T-helper 2 cell treated with Interferon-gamma antibody and Interleukin-4, amounts not matched to agents 100 ng/mL and 5 ng/mL, for 36 hours (primary cell): ENCODE data around the gene EDIL3. TPM values are rescaled to one million over a fixed set of nuclear protein-coding genes. Genes with fewer than 3 reads are reported as not detected.
"Not testable (repeated sequence)": the region's sequence is repeated elsewhere in the genome, so short reads cannot be mapped to it uniquely, and the experiment has no call there.

ENCODE experiments used
- intact Hi-C: fragments of 100-400 bp; cut with micrococcal nuclease; formaldehyde crosslinking; loops from one replicate; pipeline ENCODE4 v1.15.1; 2023
- total RNA-seq: library from RNA; stranded (reverse); gene quantifications from 2 replicates; pipeline ENCODE4 v1.2.3, GENCODE V29; 2022

EDIL3 gene
- total RNA-seq, 1 donor from 2014 or later: not detected

DNA sequence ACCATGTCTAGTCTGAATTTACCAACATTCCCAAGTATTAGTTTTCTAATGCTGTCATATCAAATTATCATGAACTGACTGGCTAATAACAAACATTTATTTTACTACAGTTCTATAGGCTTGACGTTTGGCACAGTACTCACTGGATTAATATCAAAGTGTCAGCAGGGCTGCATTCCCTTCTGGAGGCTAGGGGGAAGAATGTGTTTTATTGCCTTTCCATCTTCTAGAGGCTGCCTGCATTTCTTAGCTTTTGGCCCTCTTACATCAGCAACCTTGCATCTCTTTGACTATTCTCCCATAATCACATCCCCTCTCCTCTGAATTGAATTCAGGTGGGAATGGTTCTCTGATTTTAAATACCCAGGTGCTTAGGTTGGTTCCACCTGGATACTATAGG lies 84.7 kb downstream of the EDIL3 start:
- intact Hi-C loops: no loop called here

DNA sequence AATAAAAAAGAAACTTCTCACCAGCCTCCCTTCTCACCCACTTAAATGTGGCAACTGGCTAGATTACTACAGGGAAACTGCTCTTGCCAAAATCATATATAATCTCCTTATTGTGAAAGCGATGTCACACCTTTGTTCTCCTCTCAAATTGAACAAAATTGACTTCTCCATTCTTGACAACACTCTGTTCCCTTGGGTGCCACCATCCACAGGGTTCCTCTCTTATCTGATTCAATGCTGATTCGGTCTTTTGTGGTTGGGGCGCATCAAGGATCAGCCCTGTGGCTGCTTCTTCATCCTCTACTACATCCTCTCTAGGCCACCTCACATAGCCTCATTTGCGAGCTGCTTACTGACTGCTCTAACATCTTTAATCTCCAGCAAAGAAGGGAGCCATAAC lies 86.1 kb downstream of the EDIL3 start:
- intact Hi-C loops: no loop called here

DNA sequence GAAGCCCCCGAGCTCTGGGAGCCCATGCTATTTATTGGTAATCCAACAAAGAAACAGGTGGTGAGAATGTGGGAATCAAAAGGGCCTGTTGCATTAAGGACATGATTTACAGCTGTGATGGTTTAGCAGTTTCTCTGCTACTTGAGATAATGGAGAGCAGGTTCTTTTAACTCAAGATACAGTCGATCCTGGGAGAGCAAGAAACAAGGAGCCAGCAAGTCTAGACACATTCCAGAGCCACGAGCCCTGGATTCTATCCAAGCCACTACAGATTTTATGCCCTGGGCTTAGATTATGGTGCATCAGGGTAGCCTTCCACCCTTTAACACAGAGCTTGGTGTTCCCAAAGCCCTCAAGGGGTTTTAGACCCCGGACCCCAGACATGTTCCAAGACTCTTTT lies 87.0 kb downstream of the EDIL3 start:
- intact Hi-C loops: not testable (repeated sequence)

DNA sequence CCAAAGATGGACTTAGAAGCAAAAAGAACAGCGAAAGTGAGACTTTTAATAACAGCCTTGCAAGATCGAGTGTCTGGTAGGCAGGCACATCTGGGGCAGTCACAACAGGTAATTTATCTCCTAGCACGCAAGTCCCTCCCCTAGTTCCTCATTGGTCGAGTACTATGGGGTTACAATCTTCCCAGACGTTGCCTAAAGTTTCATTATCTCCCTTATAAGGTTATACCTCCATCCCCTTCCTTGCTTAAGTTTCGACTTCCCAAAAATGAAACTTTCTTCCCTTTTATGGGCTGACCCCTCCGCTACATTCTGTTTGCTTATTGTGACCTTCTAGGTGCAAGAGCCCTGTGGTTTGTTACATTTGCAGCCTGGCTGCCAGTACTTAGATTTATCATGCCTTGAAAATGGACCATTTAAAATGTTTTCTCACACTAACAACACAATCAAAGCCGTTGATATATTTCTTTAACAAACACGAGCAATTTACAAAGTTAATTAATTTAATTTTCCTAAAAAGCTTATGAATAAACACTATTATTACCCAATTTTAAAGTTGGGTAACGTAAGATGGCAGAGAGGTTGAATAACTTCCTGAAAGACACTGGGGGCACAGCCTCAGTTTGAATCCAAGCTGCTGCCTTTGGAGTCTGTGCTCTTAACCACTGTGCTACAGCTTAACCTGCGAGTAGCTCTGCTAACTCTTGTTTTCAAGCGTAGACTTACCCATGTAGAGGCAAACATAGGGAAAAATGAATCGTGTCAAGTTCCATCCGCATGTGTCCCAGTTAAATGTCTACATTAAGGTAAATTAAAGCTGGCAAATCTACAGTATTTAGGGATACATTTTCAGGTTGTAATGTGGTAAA lies 91.7 kb downstream of the EDIL3 start:
- intact Hi-C loops: no loop called here

DNA sequence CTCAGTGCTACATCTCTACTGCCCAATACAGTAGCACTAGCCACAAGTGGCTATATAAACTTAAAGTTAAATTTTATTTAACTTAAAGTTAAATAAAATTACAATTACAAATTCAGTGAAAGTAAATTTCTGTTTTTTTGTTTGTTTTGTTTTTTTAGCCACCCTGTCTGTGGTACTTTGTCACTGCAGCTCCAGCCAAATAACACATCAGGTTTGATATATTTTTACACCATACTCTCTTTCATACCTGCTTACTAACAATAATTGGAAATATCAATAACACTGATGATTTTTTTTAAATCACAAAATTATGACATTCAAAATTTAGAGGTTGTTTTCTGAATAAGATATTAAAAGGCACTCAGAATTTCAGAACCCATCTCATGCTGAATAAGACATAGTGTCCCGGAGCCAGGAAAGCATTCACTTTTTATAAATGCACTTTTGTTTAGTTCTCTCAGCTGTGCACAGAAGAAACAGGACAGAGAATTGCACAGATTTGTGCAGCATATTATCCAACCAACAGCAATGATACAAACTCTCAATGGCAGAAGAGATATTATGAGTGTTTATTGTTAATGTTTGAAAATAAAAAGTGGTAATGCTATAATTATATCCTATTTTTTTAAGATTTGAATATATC lies 92.6 kb downstream of the EDIL3 start:
- intact Hi-C loops: no loop called here

DNA sequence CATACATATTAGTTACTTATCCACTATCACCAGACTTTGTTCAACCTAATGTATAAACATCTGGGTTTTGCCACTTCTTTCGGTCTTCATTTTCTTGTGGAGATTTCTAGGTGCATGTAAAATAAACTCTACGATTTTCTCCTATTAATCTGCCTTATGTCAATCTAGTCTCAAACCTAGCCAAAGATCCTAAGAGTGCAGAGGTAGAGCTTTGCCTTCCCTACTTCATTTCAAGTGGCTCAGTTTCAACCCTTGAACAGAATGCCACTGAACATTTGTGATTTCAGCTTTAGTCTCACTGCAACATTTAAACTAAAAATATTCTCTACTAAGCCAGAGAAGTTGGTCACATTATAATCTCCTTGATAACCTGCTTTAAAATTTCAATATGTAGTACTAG lies 94.0 kb downstream of the EDIL3 start:
- intact Hi-C loops: no loop called here

DNA sequence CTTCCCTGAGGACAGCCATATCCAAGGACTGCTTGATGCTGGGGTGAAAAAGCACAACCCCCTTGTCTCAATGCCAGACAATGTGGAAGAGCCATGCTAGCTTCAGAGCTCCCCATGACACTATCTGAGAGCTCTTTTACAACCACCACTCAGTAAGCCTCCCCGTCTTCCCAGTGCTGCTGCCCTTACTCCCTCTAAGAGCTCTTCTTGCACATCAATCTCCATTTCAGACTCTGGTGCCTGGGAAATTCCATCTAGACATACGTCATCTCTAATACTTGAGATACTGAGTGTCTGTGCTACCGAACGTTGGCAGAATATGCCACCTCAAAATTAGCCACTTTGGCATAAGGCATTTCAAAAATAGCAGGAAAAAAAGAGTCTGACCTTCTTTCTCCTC lies 94.5 kb downstream of the EDIL3 start:
- intact Hi-C loops: no loop called here

DNA sequence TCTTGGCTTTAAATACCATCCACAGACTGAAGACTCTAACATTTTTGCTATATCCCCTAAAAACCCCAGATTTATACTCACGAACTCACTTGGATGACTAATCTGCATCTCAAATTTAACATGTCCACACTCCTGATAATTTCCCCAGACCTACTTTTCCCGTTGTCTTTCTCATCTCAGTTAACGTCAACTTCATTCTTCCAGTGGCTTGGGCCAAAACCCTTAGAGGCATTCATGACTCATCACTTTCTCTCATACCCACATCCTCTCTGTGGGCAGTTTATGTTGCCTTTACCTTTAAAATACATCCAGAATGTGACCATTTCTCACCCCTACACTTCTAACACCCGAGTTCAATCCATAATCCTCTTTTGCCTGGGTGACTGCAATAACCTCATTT lies 96.7 kb downstream of the EDIL3 start:
- intact Hi-C loops: no loop called here

DNA sequence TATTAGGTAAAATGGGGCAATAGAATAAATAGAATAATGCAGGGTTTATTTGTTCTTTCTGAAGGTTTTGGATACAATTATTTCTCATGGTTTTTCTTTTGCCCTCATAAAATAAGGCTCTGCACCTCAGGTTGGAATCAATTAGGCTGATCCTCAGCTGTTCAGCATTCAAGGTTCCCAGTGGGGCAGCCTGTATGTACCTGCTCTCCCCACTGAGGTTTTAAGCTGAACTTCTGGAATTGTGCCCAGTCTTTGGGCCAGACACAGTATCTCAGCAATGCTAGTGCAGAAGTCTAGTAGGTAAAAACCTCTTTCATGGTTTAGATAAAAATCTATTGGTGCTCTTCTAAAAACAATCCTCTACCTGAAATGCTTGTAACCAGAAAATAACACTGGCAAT lies 98.0 kb downstream of the EDIL3 start:
- intact Hi-C loops: no loop called here

DNA sequence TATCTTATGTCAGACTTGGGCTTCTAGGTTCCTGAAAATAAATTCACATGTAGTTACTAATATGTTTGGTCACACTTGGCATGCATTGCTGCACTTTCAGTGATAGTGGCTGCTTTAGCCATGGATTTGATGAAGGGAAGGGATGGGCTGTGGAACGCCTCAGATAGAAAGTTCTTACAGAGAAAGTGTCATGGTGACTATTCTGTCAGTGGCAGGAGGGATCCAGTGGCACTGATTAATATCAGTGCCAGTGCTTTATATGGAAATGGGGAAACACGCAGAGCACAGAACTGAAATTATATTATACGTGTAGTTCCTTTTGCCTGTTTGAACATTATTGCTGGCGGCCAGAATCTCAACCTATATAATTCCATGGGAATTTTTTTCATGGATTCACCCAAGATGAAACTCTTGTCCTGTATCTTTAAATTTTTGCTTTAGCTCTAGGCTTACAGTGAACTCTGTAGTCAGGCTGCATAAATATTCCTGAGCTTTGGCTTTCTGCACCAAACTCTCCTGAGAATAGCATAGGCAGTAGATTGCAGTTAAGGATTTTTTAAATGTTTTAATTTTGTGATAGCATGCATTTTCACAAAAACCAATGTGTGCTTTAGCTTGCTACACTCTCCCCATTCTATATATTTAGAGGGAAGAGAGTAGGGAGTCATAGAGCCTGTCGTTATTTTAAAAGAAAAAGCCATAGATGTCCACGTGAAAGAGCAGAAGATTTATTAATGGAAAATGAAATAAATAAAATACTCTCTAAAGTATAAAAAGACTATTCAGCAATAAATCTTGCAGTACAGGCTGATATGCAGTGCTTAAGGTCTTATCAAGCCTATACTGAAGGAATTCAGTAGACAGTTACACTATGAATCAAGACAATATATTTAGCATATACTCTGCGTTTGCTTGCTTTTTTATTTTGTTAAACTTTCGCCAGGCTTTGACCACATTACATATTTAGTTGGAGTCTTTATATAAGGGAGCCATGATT lies 98.7 kb downstream of the EDIL3 start:
- intact Hi-C loops: no loop called here

DNA sequence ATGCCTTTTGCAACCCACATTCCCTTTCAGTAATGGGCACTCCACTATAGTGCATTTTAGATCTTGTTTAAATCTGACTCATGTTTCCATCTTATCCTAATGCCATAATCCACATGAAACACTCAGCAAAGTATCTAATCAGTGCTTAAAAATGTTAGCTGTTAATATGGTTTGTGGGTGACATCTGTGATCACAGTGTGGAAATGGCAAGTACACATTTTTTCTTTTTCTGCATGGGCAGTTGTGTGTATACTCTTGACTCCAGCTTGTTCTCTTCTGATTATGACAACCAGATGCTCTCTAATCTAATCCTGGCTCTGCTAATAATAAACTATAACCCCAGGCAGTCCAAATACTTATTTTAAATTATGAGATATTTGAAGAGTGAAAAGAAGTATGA lies 103.3 kb downstream of the EDIL3 start:
- intact Hi-C loops: no loop called here

DNA sequence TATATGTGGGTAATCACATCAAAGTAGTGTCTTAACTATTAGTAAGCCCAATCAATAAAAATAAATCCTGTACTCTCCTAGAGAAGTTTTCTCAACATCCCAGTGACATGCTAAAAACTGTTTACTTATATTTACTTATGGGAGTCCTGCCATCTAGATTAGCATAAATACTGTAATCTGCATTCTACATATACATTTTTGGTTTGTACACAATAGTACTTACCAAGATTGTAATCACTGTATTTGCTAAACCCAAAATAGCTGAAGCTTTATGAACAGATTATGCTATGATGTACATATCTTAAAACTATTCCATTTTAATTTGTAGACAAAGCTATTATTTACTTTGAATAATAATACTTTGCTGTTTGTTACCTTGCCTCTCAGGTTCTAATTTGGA lies 105.4 kb downstream of the EDIL3 start:
- intact Hi-C loops: no loop called here

DNA sequence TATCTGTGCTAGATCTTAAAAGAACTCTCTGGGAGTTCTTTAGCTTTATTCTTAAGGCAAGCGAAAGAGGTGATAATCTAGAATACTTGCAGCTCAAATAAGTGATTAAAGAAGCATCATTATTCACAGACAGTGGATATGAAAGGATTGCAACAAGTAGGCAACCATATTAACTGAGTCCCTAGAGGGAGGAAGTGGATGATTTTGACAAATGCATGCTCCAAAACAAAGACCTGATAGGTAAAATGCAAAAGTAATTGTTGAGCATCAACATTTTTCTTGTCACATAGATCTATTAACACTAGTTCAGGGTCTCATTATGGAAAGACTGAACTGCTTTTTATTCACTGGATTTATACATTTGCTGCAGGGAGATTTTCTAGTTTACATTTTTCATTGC lies 109.1 kb downstream of the EDIL3 start:
- intact Hi-C loops: no loop called here

DNA sequence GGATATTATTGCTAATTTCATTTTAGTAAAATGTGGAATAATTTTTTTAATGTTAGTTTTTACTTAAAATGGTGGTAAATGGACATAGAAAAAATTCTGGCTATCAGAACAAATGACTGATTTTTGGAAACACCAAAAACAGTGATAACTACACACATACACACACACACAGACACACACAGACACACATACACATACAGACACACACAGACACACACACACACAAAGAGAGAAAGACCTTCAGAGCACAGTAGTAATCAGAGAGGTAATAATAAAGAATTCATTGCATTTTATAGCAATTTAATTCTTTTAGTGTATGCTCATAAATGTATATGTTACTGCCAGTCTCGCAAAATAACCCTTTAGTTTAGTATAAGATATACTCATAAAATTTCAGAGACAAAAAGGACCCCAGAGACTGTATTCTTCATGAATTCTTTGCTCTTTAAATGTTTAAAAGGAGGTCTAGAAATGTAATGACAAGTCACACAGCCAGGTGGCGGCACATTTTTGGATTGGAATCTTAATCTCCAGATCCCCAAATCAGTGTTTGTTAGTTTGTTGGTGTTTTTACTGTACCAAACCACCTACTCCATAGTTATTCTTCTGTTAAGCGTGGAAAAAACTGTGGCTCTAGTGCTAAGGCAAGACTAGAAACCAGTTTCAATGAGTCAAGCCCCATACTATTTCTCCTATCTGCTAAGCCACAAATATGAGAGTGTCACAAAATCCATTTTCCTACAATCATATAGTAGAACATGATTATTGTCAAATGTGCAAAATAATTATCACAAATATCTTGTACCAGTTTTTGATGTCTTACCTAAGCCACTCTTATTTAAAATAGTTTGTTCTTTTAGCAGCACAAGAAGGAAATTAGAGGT lies 109.9 kb downstream of the EDIL3 start:
- intact Hi-C loops: no loop called here

DNA sequence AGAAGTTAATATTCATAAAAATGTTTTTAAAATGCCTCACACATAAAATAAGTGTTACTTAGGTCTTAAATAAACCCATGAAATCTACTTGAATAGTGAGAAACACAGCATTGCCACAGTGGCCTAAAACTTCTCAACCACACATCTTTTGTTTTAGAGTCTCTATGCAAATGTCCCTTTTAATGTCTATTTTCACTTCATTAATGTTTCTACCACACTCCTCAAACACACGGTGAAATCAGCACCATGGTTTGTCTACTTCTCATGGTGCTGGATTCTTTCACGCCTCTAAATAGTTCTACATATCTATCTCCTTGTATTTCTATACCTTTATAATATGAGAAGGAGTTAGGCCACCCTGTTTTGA lies 111.2 kb downstream of the EDIL3 start:
- intact Hi-C loops: no loop called here

DNA sequence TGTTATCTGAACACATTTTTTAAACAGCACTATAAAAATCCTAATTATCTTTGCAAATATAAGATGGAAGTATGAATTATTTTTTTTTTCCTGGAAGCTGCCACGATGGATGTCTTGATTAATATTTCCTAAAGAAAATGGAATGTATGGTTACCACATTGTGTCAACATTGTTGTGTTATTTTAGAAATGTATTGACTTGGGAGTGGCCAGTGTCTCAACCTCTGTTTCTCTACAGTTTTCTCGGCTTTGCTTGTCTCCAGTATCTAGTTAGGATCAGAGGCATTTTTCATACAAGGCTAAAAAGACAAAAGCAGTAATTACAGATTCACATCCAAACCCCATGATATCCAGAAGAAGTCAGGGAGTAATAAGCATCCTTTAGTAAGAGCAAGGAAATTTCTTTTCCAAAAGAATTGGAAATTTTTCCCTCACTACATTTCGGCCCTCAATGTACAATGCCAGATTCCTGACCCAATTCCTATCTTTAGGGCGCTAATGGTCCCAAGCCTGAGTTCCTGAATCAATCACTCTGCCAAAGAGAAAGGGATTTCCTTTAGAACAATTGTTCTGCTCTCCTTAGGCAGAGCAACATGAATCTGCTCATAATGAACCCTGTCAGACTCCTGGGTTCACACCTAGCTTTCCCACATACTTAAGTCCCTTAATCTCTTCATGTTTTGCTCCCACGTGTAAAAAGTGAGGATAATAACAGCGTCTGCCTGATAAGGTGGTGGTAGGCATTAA lies 111.7 kb downstream of the EDIL3 start:
- intact Hi-C loops: no loop called here

DNA sequence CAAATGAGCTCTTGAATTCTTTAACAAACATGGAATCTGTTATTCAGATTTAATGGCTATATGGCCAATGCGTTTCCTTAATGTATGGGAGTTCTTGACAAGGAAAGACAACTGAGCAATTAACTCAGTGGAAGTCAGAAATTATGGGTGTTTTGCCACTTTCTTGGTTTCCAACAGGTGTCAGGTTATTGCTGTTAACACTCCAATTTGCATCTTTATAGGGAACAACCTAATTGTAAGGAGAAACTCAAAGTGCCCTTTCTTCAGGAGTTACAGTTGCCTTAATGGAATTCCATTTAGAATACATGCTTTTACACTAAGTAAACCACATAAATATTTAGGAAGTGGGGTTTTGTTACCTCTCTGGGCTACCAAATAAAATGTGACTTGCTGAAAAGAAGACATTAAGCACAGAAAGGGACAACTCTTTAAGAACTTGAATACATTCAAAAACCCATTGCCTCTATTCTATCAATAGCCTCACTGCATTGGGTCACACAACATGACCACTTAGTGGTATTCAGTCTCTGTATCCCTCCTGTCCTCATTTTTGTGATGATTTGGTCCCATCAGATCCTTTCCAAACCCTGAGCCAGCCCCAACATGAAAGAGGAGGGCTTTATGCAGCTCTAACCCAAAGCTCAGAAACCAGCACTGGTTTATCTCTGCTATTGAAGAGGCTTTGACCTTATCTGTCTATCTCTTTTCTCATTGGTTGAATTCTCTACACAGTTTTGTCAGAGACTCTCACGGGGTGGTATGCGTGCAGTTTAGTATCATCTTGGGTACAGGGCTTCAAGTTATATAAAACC lies 118.7 kb downstream of the EDIL3 start:
- intact Hi-C loops: no loop called here

DNA sequence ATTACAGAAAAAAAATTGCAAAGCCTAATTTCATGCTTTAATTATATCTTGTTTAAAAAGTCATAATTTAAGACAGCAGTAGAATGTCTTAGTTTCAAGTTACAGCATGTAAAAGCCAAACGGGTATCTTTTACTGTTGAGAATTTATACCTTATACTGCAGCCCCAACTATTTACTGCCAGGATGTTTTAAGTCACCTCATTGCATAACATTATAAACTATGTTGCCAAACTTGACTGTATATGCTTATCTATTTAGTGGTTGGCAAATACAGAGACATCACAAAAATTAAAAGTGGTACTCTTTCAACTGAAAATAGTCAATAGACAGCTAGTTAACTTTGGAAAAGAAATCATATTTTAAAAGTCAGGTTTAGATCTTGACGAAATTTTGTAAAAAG lies 119.5 kb downstream of the EDIL3 start:
- intact Hi-C loops: no loop called here

DNA sequence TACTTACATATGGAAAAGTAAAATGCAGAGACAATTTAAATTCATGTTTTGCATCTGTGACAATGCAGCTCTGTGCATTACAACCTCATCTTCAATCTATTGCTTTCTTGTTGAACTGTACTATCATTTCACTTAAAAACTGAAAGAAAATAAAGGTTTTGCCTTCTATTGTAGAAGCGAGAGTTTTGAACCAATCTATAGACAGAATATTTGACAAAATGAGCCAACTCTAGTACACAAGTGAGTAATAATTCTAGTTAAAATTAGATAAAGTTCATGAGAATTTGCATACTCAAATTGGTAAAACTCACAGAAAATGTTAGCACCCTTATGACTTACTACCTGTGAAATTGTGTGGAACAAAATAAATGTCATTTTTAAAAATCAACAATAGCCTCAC lies 123.7 kb downstream of the EDIL3 start:
- intact Hi-C loops: no loop called here
